ENCODE data around the gene PADI1.

Gene PADI1

GRCh38 chr1:17181781-17182464 is 23.0 kb upstream of the PADI1 start:
- peak; percentile 20 for DNase-seq (ENCODE audit: insufficient read length, low spot score)

GRCh38 chr1:17183388-17184160 is 21.4 kb upstream of the PADI1 start:
- DNase-seq (ENCODE audit: insufficient read length, low spot score), result no peak
- no peak for FAIRE-seq

More at GRCh38 chr1:17181781-17182464, 23.0 kb upstream of the PADI1 start:
- FAIRE-seq, result peak; percentile 64

GRCh38 chr1:17184161-17184665 is 20.7 kb upstream of the PADI1 start:
- DNase-seq (ENCODE audit: insufficient read length, low spot score), result no peak
- no peak for FAIRE-seq

GRCh38 chr1:17184822-17185484 is 20.0 kb upstream of the PADI1 start:
- DNase-seq (ENCODE audit: insufficient read length, low spot score) (no peak), FAIRE-seq (no peak)

GRCh38 chr1:17185485-17185860 is 19.5 kb upstream of the PADI1 start:
- no peak for DNase-seq (ENCODE audit: insufficient read length, low spot score)
- no peak for FAIRE-seq

GRCh38 chr1:17186216-17186909 is 18.6 kb upstream of the PADI1 start:
- no peak for DNase-seq (ENCODE audit: insufficient read length, low spot score)
- no peak for FAIRE-seq

- DNase-seq (ENCODE audit: insufficient read length, low spot score) (no peak), FAIRE-seq (no peak)
Measured at GRCh38 chr1:17187051-17187450, 17.9 kb upstream of the PADI1 start.

GRCh38 chr1:17188217-17188616 is 16.7 kb upstream of the PADI1 start:
- FAIRE-seq (no peak), DNase-seq (ENCODE audit: insufficient read length, low spot score) (no peak)

- DNase-seq (ENCODE audit: insufficient read length, low spot score) (no peak), FAIRE-seq (no peak)
Measured at GRCh38 chr1:17188889-17189631, 15.9 kb upstream of the PADI1 start.

- no peak for DNase-seq (ENCODE audit: insufficient read length, low spot score)
- FAIRE-seq, result no peak
Measured at GRCh38 chr1:17189632-17189990, 15.3 kb upstream of the PADI1 start.

- FAIRE-seq (no peak), DNase-seq (ENCODE audit: insufficient read length, low spot score) (no peak)
Measured at GRCh38 chr1:17190010-17190995, 14.6 kb upstream of the PADI1 start.

- no peak for DNase-seq (ENCODE audit: insufficient read length, low spot score)
- no peak for FAIRE-seq
Measured at GRCh38 chr1:17191990-17192242, 13.0 kb upstream of the PADI1 start.

- no peak for DNase-seq (ENCODE audit: insufficient read length, low spot score)
- no peak for FAIRE-seq
Measured at GRCh38 chr1:17192394-17193221, 12.3 kb upstream of the PADI1 start.

GRCh38 chr1:17193222-17194132 is 11.5 kb upstream of the PADI1 start:
- DNase-seq (ENCODE audit: insufficient read length, low spot score), result no peak
- FAIRE-seq, result no peak

GRCh38 chr1:17194133-17194475 is 10.8 kb upstream of the PADI1 start:
- FAIRE-seq, result no peak
- no peak for DNase-seq (ENCODE audit: insufficient read length, low spot score)

GRCh38 chr1:17194615-17195528 is 10.1 kb upstream of the PADI1 start:
- no peak for FAIRE-seq
- no peak for DNase-seq (ENCODE audit: insufficient read length, low spot score)

GRCh38 chr1:17195731-17196130 is 9.2 kb upstream of the PADI1 start:
- DNase-seq (ENCODE audit: insufficient read length, low spot score), result no peak
- FAIRE-seq, result no peak
